ENCODE measurements around the gene MATCAP1.

MATCAP1 gene

DNA sequence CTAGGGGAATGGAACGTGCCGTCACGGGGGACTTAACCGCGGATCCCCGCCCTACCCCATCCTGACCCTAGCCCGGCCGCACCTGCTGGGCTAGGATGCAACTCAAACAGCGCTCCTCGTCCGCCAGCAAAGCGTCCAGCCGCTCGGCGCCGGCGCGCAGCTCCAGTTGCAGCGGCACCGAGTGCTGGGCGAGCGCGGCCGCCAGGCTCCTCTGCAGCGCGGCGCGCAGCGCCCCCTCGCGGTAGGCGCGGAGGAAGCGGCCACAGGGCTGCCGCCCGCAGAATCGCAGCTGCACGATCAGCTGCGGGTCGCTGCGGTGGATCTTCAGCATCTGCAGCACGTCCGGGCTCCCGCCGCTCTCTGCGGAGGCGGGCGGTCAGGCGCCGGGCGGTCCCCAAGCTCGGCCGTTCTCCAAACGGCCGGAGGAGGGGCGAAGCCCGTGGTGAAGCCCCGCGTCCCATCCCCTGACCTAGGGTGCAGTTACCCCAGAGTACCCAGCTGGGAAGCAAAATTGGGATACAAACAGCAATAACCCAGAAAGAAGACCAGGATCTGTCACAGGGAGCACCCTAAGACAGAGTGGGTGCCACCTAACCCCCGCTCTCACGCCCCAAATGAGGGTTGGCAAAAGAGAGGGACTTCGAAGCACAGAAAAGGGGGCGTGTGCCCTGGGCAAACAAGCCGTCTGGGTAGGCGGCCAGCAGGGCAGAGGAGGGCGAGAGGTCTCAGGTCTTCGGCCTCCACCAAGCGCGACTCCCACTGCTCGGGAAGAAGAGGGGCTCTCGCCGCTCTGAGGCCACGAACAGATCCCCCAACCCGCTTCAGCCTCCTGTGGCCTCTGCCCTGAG, 28.2 kb downstream of the MATCAP1 start:
- peak; percentile 44 for DNase-seq

DNA sequence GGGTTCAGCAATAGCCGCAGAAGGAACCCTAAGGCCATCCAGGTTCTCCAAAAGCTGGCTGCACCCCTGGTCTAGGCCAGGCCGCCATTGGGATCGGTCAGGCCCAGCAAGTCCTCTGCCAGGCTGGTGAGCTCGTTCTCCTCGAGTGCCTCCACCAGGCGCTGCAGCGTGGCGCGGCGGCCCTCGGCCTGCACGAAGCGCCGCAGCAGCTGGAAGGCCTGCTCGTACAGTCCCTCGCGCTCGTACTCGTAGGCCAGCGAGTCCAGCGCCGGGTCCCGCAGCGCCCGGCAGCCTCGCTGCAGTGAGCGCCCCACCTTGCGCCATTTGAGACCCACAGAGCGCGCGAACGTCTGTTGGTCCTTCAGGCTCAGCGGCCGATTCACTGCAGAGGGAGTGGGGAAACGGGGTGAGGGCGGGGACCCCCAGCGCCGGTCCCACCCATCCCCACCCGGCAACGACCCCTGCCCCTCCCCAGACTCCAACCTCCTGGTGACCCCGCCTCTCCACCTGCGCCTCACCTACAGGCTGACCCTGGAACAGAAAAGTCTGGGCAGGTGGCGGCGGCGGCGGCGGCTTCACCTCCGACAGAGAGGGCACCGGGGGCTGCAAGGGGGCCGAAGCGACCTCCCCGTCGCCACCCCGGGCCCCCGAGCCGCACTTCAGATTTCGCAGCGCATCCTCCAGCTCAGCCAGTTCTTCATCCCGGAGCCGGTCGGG, 29.0 kb downstream of the MATCAP1 start:
- DNase-seq = no peak

DNA sequence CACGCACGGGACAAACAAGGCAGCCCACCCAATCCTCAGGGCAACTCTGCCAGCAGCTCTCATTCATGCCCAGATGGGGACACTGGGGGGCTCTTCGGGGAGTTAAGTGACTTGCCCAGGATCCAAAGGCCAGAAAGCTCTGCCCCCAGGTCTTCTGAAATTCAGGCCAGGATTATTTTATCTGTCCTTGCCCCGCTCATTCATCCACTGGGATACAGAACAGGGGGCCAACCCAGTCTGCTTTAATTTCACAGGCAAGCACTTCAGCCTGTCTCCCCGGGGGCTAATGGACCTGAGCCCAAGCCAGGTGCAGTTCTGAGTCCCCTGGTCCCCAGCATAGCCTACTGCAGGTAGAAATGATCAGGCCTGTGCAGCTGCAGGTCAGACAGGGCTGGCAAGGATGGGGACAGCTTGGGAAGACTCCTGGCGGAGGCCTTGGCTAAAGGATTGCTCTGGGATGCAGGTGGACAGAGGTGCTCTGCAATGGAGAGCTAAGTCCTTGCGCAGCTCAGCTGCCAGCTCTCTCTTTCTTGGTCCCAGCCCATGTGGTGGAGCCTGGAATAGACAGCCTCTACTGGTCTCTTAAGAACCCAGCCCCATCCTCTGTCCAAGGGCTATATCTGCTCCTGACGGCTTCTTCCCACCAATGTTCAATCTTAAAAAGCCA, 32.2 kb downstream of the MATCAP1 start:
- DNase-seq = peak; percentile 1

DNA sequence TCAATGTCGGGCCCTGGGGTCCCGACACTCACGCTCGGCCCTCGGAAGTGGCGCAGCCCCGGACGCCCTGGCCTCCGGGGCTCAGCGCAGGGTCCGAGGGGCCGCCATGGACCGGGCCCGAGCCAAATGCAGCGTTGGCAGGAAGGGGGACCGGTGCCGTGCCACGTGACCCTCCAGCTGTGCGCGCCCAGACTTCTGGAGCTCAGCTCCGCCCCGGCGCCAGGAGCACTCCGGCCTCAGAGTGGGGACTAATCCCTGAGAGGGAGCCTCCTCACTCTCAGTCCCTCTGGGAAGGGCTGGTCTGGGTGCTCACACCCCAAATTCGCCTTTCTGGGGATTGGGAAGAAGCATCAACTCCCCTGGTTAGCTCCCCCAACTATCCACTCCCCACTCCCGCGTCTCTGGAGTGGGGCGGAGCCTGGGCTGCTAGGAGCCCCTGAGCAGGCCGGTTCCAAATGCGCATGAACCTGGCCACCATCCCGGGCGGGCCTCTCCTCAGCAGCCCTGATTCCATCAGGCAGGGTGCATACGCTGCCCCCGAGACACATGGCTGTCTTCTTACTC, 32.8 kb downstream of the MATCAP1 start, which contains the start of gene B3GNT9:
TSS of gene B3GNT9 (minus strand) at position 166 of the 564 bp plus-strand sequence. CDS start 513 bp downstream, outside the sequence.
- peak; percentile 25 for DNase-seq

DNA sequence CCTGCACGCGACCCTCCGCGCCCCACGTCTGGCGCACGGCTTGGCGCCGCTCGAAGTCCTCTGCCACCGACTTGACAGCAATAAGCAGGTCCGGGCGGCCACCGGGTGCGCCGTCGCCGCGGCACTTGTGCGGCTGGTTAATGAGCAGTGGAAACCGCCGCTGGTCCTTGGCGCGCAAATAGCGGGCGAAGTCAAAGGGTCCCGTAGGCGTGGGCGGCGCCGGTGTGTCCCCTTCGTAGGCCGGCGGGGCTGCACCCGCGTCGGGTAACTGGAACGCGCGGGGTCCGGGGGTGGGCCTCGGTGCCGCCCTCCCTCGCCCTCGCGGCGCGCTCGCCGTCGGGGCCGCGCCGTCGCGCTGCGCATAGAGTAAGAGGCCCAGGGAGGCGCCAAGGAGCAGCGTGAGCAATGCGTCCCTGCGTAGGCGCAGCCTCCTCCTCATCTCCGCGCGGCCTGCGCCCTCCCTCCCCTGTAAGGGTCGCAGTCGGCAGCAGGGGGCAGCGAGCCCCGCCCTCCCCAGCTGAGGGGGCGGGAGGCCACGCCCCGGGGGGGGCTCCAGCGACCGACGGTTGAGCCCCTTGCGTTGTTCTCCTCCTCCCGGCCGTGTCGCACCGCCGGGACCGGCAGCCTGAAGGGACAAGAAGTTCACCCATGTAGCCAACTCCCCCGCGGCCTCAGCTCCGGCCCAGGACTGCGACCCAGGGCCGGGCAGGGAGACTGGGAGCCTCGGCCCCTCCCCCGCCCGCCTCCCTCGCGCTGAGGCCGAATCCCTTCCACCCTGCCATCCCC, 33.5 kb downstream of the MATCAP1 start:
- DNase-seq = no peak

DNA sequence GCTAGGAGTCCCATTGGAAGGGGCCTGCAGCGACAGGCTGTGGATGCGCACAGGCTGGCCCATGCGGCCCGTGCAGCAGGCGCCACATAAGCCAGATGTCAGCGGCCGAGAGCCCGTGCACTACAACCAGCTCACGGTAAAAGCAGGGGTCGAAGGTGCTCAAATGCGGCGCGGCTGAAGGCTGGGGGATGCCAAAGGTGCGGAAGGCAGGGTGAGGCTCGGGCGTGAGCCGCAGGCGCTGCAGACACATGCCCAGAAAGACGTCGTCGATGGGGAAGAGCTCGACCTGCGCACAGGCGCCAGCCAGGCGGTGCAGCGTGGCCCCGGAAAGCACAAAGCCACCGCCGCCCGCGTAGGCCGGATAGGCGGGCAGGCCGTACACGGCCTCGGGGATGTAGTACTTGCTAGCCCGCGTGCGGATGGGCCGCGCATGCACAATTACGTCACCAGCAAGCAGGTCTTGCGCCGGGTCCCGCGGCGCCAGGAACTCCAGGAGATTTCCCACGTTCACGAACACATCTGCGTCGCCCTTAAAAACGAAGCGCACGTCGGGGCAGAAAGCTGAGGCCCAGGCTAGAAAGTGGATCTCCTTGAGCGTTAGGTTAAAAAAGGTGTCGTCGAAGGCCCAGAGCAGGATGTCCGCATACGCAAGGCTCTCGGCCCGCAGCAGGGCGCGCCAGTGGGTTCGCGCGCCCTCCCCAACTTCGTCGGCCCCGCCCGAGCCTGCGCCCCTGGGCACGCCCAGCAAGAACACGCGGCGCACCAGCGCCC, 34.3 kb downstream of the MATCAP1 start:
- no peak for DNase-seq

DNA sequence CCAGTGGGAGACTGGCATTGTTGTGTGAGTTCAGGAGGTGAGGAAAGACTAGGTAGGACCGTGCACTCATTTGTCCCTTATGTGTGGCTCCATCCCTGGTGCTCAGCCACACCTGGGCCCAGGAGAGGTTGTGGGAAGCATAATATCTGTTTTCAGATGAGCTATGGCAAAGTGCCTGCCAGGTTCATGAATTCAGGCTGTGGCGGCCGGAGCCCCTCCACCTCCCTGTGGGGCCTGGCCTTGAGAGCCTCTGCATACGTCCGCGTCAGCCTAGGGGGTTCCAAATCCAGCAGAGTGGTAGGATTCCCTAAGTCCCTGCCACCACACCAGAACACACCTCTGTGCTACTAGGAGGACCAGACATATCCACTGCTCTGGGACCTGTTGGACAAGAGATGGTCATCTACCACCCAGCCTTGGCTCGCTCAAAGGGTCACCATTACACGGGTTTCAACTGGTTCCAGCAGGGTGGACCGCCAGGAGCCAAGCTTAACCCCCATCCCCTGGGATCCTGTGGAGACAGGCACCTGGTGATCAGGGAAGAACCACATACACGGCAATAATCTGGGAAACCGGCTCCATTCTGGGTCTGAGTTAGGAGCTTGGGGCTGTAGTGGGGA, 35.0 kb downstream of the MATCAP1 start:
- no peak for DNase-seq

DNA sequence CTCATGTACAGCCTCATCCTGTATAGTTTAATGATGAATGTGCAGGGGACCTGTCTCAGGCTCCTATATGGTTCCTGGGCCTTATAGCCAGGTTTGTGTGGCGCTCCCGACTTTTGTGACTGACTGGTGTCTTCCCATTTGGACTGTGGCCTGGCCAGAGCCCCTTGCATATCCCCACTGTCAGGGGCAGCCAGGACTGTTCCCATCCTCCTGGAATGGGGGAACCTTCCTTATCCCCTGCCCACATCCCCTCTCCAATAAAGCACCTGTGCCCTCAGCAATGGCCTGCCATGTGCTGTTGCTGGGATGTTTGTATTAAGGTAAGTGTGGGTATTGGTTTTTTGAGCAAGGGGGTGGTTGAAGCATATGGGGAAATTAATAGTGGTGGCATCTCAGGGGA, 35.5 kb downstream of the MATCAP1 start:
- no peak for DNase-seq

DNA sequence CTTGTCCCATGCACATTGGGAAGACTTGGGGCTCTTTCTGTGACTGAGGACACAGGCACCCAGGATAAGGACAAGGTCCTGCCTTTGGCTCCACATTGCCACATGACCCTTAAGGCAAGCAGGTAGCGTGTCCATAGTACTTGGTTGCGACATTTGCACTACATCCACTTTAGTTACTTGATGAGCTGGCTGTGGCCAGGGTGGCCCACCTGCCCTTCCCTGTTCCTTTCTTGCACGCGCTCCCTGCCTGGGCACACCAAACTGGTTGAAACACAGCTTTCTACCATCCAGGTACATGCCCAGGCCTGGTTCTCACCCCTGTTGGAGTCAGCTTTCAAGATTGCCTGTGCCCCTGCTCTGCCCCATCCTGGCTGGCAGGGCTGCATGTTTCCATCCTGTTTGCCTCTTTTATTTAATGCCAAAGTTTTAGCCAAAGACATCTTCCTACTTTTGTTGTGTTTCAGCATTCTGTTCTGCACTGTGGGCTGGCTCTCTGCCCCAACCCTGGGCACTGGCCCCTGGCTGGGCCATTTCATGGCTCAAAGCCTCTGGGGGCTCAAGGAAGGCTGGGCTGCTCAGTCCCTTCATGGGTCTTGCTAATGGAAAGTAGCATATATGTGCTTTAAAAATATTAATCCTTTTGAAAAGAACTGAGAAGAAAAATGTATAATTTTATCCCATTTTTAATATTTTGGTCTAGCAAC, 36.2 kb downstream of the MATCAP1 start:
- no peak for DNase-seq

DNA sequence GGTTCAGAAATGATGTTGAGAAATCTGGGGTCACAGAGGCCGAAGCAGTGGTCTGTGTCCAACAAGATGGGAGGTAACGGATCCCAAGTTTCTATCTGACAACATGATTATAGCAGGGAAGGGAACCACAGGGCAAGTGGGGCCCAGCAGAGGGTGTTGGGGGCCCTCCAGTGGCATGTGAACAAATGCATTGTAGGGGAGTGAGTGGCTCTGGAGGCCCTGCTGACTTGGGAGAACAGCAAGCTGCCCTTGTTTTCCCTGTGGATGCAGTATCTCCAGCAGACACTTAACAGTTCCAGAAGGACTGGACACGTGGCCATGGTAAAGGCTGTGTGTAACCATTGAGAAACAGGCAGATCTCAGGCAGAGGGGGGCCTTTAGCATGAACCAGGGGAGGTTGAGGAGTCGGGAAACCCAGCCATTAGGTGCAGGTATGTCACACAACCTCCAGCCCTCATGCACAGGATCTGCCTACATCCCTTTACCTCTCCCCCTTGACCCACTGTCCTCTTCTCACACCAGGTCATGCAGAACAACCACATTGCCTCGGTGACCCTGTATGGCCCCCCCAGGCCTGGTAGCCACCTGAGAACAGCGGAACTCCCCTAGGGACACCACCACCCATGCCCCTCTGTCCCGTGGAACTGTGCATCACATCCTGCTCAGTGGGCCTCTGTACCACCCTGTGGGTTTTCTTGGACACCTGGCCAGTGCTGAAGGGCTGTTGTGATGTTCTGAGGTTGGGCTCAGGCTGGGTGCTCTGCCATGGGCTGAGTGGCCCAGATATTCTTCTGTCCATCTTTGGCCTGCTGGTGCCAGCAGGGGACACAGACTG, 37.0 kb downstream of the MATCAP1 start:
- DNase-seq = no peak

DNA sequence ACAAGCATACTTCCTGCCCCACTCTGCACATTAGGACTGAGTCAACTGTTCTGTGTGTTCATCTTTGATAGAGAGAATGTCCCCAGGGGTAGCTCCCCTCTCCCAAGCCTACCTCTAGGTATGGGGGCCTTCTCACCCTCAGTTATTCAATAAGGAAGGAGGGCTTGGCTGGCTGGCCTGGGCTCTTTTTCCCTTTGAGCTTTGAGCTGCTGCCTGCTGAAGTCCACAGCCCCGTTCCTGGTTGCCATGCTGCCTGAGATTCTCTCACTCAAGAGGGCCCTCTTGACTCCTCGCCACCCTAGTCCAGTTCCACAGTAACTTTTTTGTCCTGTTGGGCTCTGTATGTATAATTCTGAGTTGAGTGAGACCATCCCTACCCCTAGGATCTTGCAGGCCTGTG, 38.0 kb downstream of the MATCAP1 start:
- DNase-seq = no peak

DNA sequence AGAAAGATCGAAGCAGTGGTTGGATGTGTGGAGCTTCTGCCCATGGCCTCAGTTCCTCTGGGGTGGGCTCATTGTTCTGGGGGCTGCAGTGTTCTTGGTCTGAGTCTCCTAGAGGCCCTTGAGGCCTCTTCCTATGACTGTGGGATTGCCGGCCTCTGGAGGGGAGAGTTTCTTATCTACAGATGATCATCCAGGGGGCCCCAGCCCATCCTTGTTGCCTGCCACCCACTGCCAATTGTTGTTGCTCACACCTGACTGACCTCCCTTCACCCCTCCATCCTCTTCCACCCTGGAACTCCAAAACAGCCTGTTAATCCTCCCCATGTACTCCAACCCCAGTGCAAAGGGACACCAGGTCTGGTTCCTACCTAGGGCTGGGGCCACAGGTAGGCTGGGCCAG, 38.8 kb downstream of the MATCAP1 start:
- no peak for DNase-seq

DNA sequence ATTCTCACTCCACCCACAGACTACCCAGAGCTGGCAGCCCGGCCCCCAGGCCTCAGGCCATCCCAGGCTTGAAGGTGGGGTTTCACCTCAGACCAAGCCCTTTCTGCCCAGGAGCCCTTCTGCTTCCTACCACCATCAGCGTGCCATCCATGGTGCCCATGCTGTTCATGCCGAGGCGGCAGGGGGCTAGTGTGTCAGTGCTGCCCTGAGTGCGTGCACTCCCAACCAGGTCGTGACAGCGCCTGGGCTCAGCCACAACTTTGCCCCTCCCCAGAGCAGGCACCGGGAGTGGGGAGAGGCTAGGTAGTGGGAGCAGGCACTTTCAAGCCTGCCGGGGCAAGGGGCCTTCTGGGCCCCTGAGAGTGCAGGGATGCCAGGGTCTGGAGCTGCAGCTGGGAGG, 41.4 kb downstream of the MATCAP1 start:
- no peak for DNase-seq

DNA sequence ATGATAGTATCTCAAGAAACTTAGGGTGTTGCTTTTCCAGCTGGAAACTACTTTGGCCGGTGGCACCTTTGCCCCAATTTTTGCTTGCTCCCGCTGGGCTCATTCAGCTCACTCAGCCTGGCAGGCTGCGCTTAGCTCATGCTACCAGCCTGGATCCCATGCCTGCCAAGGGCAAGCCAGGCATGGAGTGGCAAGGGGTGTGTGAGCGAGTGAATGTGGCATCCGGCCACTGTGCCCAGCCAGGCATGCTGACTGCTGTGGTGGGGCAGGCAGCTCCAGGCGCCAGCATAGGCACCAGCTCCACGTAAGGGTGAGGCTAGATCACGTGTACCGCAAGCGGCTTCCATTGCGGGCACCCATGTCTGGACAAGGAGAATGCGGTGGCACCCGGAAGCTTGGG, 42.4 kb downstream of the MATCAP1 start:
- DNase-seq = no peak

DNA sequence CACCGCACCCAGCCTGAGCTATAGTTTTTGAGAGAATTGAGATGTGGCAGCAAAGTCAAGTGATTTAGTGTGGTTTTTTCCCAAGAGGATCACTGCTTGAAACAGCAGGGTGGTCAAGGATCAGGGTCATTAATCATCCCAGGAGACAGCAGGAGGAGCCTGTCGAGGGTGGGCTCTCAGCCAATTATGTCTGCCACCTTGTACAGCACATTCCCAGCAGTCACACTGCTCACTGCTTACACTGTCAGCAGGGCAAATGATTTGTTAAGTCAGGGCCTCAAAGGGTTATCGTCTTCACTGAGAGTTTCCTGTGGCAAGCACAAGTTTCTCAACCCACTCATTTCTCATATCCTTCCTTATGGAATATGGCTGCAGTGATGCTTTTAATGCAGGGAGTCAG, 46.2 kb downstream of the MATCAP1 start:
- no peak for DNase-seq

DNA sequence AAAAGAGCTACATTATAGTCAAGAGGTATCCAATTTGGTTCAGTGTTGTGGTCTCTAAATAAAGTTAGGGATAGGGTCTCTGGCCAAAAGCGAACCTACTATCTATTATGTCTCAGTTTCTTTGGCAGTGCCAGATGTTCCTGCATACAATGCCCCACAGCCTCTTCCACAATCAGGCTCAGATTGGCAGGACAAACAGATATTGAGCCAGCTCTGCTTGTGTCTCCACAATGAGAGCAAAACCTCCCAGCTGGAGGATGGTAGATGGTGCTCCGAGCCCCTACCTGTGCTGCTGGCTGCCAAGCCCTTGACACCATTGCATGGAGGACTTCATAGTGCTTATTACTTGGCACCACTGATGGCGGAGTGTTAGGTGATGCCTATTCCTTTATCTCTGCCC, 54.3 kb downstream of the MATCAP1 start:
- DNase-seq = no peak

DNA sequence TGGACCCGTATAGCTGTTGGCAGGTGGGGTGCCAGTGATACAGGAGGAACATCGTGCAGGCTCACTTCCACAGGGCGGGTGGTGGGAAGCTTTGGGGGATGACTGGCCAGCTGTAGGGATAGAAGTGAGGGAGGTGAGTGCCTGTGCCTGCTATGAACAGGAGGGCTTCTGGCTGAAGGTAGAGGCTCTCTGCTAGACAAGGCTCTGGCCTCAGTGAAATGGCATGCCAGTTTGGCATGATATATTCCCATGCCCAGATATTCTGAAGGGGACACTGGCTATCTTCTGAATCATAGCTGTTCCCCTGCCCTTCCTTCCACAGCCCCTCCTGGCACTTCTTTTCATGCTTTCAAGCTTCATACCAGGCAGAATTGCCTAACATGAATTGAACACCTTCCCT, 54.9 kb downstream of the MATCAP1 start:
- DNase-seq = no peak

DNA sequence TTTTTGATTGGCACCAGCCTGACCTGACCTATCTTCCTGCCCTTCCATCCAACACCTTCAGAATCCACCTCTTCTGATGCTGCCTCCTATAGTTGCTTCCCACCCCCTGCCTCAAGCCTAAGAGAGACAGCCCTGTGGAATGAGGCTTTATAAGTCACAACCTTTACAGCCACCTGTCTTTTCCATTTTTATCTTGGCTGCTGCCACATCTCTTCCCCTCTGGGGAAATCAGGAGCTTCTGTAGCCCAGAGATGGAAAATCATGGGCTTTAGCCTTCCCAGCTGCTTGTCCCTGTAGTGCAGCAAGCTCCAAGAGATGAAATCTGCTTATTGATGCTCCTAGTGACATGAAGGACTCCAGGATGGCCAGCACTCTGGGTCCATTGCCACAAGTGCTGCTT, 55.3 kb downstream of the MATCAP1 start:
- DNase-seq = no peak

Data from DMS153 (cell line).